GM12865 (cell line): ENCODE measurements around the gene SHANK1.

ENCODE experiments used
- DNase-seq: peaks from one replicate; pipeline ENCODE4 v3.0.0; 2010; ENCODE audit warnings: low read depth
- H3K4me3 ChIP-seq: 2 replicates; pipeline ENCODE4 v1.5.1; 2011; ENCODE audit warnings: mild to moderate bottlenecking, low read depth, low read length, control low read depth
- CTCF ChIP-seq: IDR thresholded peaks from 2 replicates; pipeline ENCODE4 v1.5.1; 2011; ENCODE audit warnings: low read length, control low read depth, low read depth, inconsistent platforms; ENCODE audit not compliant: insufficient read depth; ENCODE audit errors: missing control alignments

Gene SHANK1

GRCh38 chr19:50725218-50725910, 5.8 kb upstream of the SHANK1 start:
- no peak for DNase-seq
- peak overlapping the region; percentile 55 for H3K4me3 ChIP-seq
- no peak for TF ChIP-seq CTCF

GRCh38 chr19:50724522-50725217, 5.1 kb upstream of the SHANK1 start:
- DNase-seq: peak; percentile 98
- peak overlapping the region; percentile 55 for H3K4me3 ChIP-seq
- TF ChIP-seq CTCF: peak; percentile 60

GRCh38 chr19:50723735-50724521, 4.3 kb upstream of the SHANK1 start:
- H3K4me3 ChIP-seq: no peak overlapping the region
- TF ChIP-seq CTCF: no peak
- DNase-seq: no peak

GRCh38 chr19:50723069-50723468, 3.5 kb upstream of the SHANK1 start, which contains the start of gene CLEC11A:
Gene CLEC11A (plus strand): TSS chr19:50723364. CDS start chr19:50723526, 162 bp downstream.
- no peak for TF ChIP-seq CTCF
- no peak for DNase-seq
- no peak within 1 kb of the TSS for H3K4me3 ChIP-seq

GRCh38 chr19:50722201-50723013, 2.8 kb upstream of the SHANK1 start:
- no peak overlapping the region for H3K4me3 ChIP-seq

More at GRCh38 chr19:50722201-50723013, 2.8 kb upstream of the SHANK1 start:
- no peak for TF ChIP-seq CTCF
- no peak for DNase-seq
